Breast epithelium (tissue), 3 donors: ENCODE results near the gene TPK1.
A peak's percentile ranks its signal among the peaks of the same experiment; 100 is the strongest.

ENCODE experiments used
- CTCF ChIP-seq, 3 donors: fragments of 450-650 bp; IDR thresholded peaks; one replicate each; pipeline ENCODE4 v1.5.1; 2016 to 2017; ENCODE audit warnings: antibody characterized with exemption in 3 of 3, mild to moderate bottlenecking in 3 of 3, moderate library complexity in 3 of 3
- POLR2A ChIP-seq: fragments of 450-650 bp; IDR thresholded peaks from one replicate; pipeline ENCODE4 v1.6.1; 2016; ENCODE audit warnings: antibody characterized with exemption, mild to moderate bottlenecking, moderate library complexity
- POLR2AphosphoS5 ChIP-seq, 3 donors: sonication (generic); formaldehyde crosslinking; IDR thresholded peaks; one replicate each; pipeline ENCODE4 v1.6.1; 2017; ENCODE audit warnings: antibody characterized with exemption in 3 of 3

DNA sequence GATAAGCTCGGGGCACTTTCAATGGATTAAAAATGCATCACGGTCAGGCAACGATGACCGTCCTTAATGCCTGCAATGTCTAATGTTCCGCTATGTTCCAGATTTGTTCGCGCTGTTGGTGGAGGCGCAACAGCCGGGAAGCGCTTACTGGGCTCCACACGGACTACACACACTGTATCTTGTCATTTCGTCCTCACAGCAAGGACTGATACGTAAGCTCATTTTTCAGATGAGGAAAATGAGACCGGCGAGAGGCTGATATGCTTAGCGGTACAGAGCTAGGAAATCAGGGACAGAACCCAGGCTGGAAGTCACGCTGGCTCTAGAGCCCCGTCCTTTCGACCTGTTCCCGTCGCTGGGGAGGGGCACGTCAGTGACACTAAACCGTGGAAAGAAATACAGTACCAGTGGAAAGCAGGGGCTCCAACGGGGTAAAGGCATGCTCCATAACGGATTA, 670 bp downstream of the TPK1 start:
- TF ChIP-seq CTCF (IDR thresholded peaks at IDR 0.05) = no peak
- no peak for TF ChIP-seq POLR2A
- peak in 1 of 3 donors; percentile 47 for TF ChIP-seq POLR2AphosphoS5 (IDR thresholded peaks at IDR 0.05)
